Testis (tissue), 3 donors: Measurements from ENCODE around the gene REC114. TPM values are rescaled to one million over a fixed set of nuclear protein-coding genes. Genes with fewer than 3 reads are reported as not detected.
A peak's percentile ranks its signal among the peaks of the same experiment; 100 is the strongest.

Experiments used
- DNase-seq: peaks from one replicate; pipeline ENCODE4 v3.0.0-alpha.2; 2019
- H3K27ac ChIP-seq, 2 donors: fragments of 200-600 bp; sonication (generic); one replicate each; pipeline ENCODE4 v1.5.1; 2019
- H3K27me3 ChIP-seq: fragments of 200-600 bp; sonication (generic); one replicate; pipeline ENCODE4 v1.5.1; 2019
- H3K36me3 ChIP-seq: fragments of 200-600 bp; sonication (generic); one replicate; pipeline ENCODE4 v1.5.1; 2017; ENCODE audit warnings: low read depth; ENCODE audit errors: missing control alignments
- H3K4me1 ChIP-seq: fragments of 200-600 bp; sonication (generic); one replicate; pipeline ENCODE4 v1.5.1; 2019
- H3K4me3 ChIP-seq, 2 donors: fragments of 200-600 bp; sonication (generic); one replicate each; pipeline ENCODE4 v1.5.1; 2017 to 2019
- H3K9me3 ChIP-seq: fragments of 200-600 bp; sonication (generic); one replicate; pipeline ENCODE4 v1.5.1; 2017
- CTCF ChIP-seq, 3 experiments: fragments of 450-650 bp in 2 of 3; fragments of 200-600 bp in 1 of 3; sonication (generic) in 1 of 3; IDR thresholded peaks; one replicate each; pipeline ENCODE4 v1.5.1; 2016 to 2019; ENCODE audit warnings: antibody characterized with exemption in 3 of 3, mild to moderate bottlenecking in 2 of 3, moderate library complexity in 1 of 3
- POLR2A ChIP-seq: fragments of 450-650 bp; IDR thresholded peaks from one replicate; pipeline ENCODE4 v1.6.1; 2017; ENCODE audit warnings: antibody characterized with exemption, mild to moderate bottlenecking, moderate library complexity
- WGBS, 2 donors: methylation state at CpG; one replicate each; pipeline ENCODE4 v1.1.5; 2018; 5-methylcytosine and 5-hydroxymethylcytosine counted together
- intact Hi-C: fragments of 100-400 bp; cut with DNase I; formaldehyde crosslinking; loops from one replicate; pipeline ENCODE4 v1.15.1; 2023; ENCODE audit warnings: low total_unique reads
- polyA plus RNA-seq: library from polyadenylated mRNA; stranded (reverse); fragments of 350-450 nt; fragmentation: Illumina TruSeq; extraction: RNeasy Lipid Tissue Mini Kit (QIAGEN cat#74804); gene quantifications from one replicate; pipeline ENCODE4 v1.2.3, GENCODE V29; 2014; ENCODE audit warnings: low read depth, low replicate concordance; ENCODE audit not compliant: insufficient read depth
- total RNA-seq, 2 donors: library from RNA; depleted of rRNA; stranded (reverse); fragments of >200 nt; gene quantifications; one replicate each; pipeline ENCODE4 v1.2.3, GENCODE V29; 2016

The REC114 gene
- total and polyA plus RNA-seq, 3 donors from 2014 or later = 28.7 to 102 (median 28.8) TPM

- Histone ChIP-seq H3K27ac (no peak overlapping the region), H3K4me1 (peaks cover 40% of the 10 kb centered on the region), H3K4me3 (no peak overlapping the region), H3K27me3 (no peaks in the 10 kb centered on the region), H3K9me3 (no peaks in the 10 kb centered on the region), H3K36me3 (no peaks in the 10 kb centered on the region)
- intact Hi-C loops = no loop called here
- WGBS, 2 donors = 42 to 49% methylated on average over 3 of the region's 3 CpGs
- DNase-seq = no peak
- TF ChIP-seq POLR2A = no peak
- no peak for TF ChIP-seq CTCF (IDR thresholded peaks at IDR 0.05)
Observed at GRCh38 chr15:73598530-73599160, 155.7 kb downstream of the REC114 start.

DNA sequence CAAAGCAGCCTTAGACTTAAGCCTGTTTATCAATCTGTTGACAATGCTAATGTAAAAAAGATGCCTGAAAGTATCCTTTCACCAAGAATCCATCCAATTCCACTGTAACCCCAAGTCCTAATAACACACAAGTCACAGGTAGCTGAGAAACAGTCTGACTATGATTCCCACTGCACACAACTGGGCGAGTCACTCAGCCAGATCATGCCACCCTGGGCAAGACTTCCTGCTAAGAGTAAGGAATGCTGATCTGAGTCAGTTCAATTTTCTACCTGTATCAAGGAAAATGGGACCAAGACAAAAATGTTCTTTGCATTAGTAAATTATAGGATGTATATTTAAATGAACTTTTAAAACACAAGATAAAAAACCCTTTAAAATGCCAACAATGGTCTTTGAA is 157.0 kb downstream of the REC114 start:
- peaks cover 40% of the 10 kb centered on the region for H3K4me1 ChIP-seq
- H3K9me3 ChIP-seq = no peaks in the 10 kb centered on the region
- no peaks in the 10 kb centered on the region for H3K36me3 ChIP-seq
- DNase-seq = no peak
- intact Hi-C loops = no loop called here
- TF ChIP-seq POLR2A (no peak), CTCF (IDR thresholded peaks at IDR 0.05) (no peak)
- no peak overlapping the region for H3K27ac ChIP-seq
- 85 to 95% methylated on average over 1 of the region's 1 CpG for WGBS, 2 donors
- no peak overlapping the region for H3K4me3 ChIP-seq
- H3K27me3 ChIP-seq = no peaks in the 10 kb centered on the region

DNA sequence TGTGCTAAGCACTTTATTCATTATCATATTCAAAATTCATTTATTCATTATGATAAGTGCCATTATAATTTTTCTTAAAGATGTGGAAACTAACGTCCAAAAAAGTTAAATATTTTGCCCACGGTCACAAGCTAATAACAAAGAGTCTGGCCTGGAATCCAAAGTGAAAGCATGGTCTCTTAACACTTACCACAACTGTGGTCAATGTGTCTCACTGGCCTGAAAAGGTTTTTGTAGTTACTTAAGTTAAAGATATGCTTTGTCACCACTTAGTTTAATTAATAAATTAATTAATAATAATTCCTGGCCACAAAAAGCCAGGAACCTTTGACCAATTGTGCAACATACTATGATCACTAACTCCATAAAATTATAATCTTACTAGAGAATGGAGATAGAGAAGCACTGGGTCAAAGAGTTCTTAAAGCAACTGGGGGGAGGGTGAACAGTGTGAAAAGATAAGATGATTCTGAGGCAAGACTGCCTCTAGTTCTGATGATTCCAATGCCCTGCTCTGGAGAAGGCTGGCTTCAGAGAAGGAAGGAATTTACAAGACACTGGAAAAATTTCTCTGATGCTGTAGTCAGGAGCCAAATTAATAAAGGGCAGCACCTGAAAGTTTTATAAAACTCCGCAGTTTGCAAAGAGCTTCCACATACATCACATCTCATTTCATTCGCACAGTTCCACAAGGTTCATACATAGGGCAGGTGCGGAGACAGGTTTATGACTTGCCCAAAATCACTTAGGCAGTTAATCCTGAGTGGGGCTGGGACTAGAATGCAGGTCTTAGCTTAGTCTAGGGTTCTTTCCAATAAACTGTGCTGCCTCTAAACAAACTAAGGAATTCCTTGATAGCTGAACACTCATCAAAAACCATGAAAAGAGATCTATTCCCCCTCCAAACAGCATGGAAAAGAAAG is 157.7 kb downstream of the REC114 start:
- Histone ChIP-seq H3K4me3 (no peak overlapping the region), H3K27me3 (no peaks in the 10 kb centered on the region), H3K27ac (no peak overlapping the region), H3K4me1 (peaks cover 40% of the 10 kb centered on the region), H3K9me3 (no peaks in the 10 kb centered on the region), H3K36me3 (no peaks in the 10 kb centered on the region)
- 88 to 89% methylated on average over 5 of the region's 5 CpGs for WGBS, 2 donors
- DNase-seq = no peak
- intact Hi-C loops = no loop called here
- no peak for TF ChIP-seq POLR2A
- TF ChIP-seq CTCF (IDR thresholded peaks at IDR 0.05) = no peak

- Histone ChIP-seq H3K27ac (peak overlapping the region in 1 of 2 donors; percentile 68), H3K4me1 (peaks cover 40% of the 10 kb centered on the region), H3K27me3 (no peaks in the 10 kb centered on the region), H3K9me3 (no peaks in the 10 kb centered on the region), H3K4me3 (no peak overlapping the region), H3K36me3 (no peaks in the 10 kb centered on the region)
- peak; percentile 34 for DNase-seq
- TF ChIP-seq POLR2A (no peak), CTCF (IDR thresholded peaks at IDR 0.05) (no peak)
- WGBS, 2 donors = 45% methylated on average over 7 of the region's 7 CpGs
- intact Hi-C loops = no loop called here
Observed at GRCh38 chr15:73601451-73602445, 158.8 kb downstream of the REC114 start.
